CD4-positive, alpha-beta T cell treated with Interleukin-21 for 1 hour (primary cell): ENCODE data around the gene SLC36A4.
"Not testable (repeated sequence)": the region's sequence is repeated elsewhere in the genome, so short reads cannot be mapped to it uniquely, and the experiment has no call there.

Source experiments
- DNase-seq: peaks from one replicate; pipeline ENCODE4 v3.0.0-alpha.2; 2020

The SLC36A4 gene

GRCh38 chr11:93117565-93117964, 80.2 kb downstream of the SLC36A4 start:
- DNase-seq: no peak

DNA sequence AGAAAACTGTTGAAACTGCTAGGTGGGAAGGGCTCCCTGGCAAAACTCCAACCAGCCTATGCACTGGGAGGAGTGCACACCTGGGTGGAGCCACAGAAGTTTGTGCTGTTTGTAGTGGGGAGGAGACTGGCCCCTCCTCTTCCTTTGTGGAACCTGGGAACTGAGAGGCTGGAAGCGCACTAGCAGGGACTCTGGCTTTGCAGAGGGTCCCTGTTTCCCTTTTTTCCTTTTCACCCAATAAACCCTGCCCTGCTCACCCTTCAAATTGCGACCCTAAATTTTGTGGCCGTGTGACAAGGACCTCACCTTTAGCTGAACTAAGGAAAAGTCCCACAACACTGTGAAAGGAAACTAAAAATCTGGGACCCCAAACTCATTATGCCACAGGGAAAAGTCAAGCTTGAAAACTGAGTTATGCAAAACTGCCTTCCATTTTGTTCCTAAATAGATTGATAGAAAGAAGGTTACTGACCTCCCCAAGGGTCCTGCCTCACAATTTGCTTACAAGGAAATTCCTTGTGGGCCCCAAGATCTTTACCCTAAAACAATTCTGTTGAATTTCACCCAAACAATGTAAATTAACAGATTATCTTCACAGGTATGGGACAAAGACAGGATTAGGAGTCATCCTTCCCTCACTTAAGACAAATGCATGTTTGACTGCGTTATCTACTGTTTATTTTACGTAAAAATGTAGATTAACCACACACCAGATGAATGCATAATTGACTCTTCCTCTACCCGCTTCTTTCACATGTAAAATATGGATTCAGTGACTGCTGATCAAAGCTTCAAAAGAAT, 81.0 kb downstream of the SLC36A4 start:
- DNase-seq: no peak

- no peak for DNase-seq
Measured at GRCh38 chr11:93114304-93114703, 83.5 kb downstream of the SLC36A4 start.

GRCh38 chr11:93113824-93114223, 84.0 kb downstream of the SLC36A4 start:
- DNase-seq: no peak

- not testable (repeated sequence) for DNase-seq
Measured at GRCh38 chr11:93111147-93111546, 86.6 kb downstream of the SLC36A4 start.

DNA sequence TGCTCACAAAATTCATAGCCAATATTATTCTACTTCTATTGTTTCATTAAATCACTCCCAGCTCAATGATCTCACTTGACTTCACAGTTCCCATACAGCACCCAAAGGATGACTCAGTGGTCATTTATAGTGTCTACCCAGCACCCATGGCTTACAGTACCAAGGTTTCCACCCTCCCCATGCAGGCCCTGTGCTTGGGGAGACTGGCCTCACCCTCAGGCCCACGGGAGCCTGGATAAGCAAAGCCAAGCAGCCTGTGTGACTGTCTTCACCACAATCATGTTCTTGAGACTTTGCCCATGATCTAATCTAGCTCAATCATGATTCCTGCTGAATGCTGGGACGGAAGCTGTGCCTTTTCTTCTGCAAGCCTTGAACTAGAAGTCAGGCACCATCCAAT, 97.6 kb downstream of the SLC36A4 start:
- no peak for DNase-seq

DNA sequence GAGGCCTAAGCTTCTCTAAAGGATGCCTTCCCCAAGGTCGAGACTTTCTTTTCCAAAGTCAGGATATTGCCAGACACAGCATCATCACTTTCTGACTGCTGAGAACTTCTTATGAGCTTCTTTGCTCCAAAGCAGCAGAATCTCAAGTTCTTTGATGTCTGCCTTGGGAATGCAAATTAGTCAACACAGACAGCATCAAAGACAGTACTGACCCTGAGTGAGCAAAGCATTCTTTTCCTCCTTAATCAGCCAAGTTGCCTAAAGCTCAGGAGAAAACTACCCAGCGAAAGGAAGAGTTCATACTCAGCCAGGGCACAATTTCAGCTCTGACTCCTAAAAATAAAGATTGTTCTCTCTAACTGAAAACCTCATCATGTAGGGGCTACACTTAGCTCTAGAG, 98.0 kb downstream of the SLC36A4 start:
- DNase-seq: no peak
